GM12878 (cell line): ENCODE data around the gene KYAT1. TPM values are rescaled to one million over a fixed set of nuclear protein-coding genes. Genes with fewer than 3 reads are reported as not detected.
A peak's percentile ranks its signal among the peaks of the same experiment; 100 is the strongest.

Source experiments
- ATAC-seq: fragments of 200-7000 bp; cut with Tn5 transposase; 3 replicates; pipeline ENCODE4 v1.9.1; 2020; ENCODE audit warnings: mild to moderate bottlenecking, moderate library complexity
- BruUV-seq: library from RNA; stranded (reverse); fragments of 400-500 nt; replicated peaks from 2 replicates; lab custom pipeline; 2021; lab: Mats Ljungman, UMichigan
- CTCF ChIA-PET: fragments of 300-600 bp; sonication (Branson Sonifier 250); formaldehyde crosslinking; extraction: SDS; loops from one replicate; lab custom pipeline; 2021; ENCODE audit warnings: inconsistent platforms; lab: Yijun Ruan, JAX
- POLR2A ChIA-PET: fragments of 350-600 bp; formaldehyde crosslinking; extraction: SDS; loops from one replicate; lab custom pipeline; 2021; ENCODE audit warnings: inconsistent platforms; lab: Charles Lee
- RAD21 ChIA-PET: fragments of 300-600 bp; sonication (Branson Sonifier 250); formaldehyde crosslinking; loops from one replicate; lab custom pipeline; 2023; ENCODE audit warnings: antibody characterized with exemption; ENCODE audit not compliant: unreplicated experiment; lab: Charles Lee
- SMC1A ChIA-PET: fragments of 300-600 bp; sonication (Branson Sonifier 250); formaldehyde crosslinking; loops from one replicate; lab custom pipeline; 2023; ENCODE audit not compliant: unreplicated experiment, uncharacterized antibody; lab: Charles Lee
- DNase-seq: peaks from one replicate; pipeline ENCODE4 v3.0.0-alpha.2; 2011; ENCODE audit warnings: low read depth, low spot score
- FAIRE-seq: peaks from 3 replicates; lab custom pipeline; 2011; peaks lifted over from hg19 to GRCh38; lab: Jason Lieb, UNC
- H2AFZ ChIP-seq: 2 replicates; pipeline ENCODE4 v1.6.0; 2011; ENCODE audit warnings: low read depth, low read length, control low read depth; ENCODE audit not compliant: control insufficient read depth
- H3K27ac ChIP-seq: 2 replicates; pipeline ENCODE4 v1.5.1; 2011; ENCODE audit warnings: control low read depth; ENCODE audit not compliant: control insufficient read depth, insufficient read depth
- H3K27me3 ChIP-seq, 2 experiments: replicated peaks in 1 of 2; 2 replicates each; pipeline versions ENCODE4 v1.6.0 to v1.6.1; 2011; ENCODE audit warnings: low read length in 1 of 2; ENCODE audit not compliant: control insufficient read depth in 2 of 2, insufficient read depth in 2 of 2
- H3K36me3 ChIP-seq, 2 experiments: 2 replicates each; pipeline ENCODE4 v1.5.1; 2011; ENCODE audit warnings: low read length in 1 of 2; ENCODE audit not compliant: control insufficient read depth in 2 of 2, insufficient read depth in 2 of 2
- H3K4me1 ChIP-seq: 2 replicates; pipeline ENCODE4 v1.6.1; 2011; ENCODE audit warnings: mild to moderate bottlenecking, low read length, moderate library complexity, mixed read lengths; ENCODE audit not compliant: control insufficient read depth, insufficient read depth
- H3K4me2 ChIP-seq: 2 replicates; pipeline ENCODE4 v1.6.0; 2011; ENCODE audit warnings: control low read depth; ENCODE audit not compliant: control insufficient read depth, insufficient read depth
- H3K4me3 ChIP-seq: fragments of 200-600 bp; sonication (generic); 2 replicates; pipeline ENCODE4 v1.5.1; 2016
- H3K79me2 ChIP-seq: 2 replicates; pipeline ENCODE4 v1.6.0; 2011; ENCODE audit warnings: low read length; ENCODE audit not compliant: control insufficient read depth, insufficient read depth
- H3K9ac ChIP-seq: 2 replicates; pipeline ENCODE4 v1.8.0; 2011; ENCODE audit warnings: low read length, control low read depth, mixed read lengths; ENCODE audit not compliant: control insufficient read depth, insufficient read depth
- H3K9me3 ChIP-seq: replicated peaks from 3 replicates; pipeline ENCODE4 v1.5.1; 2011; ENCODE audit warnings: mild to moderate bottlenecking, low read length; ENCODE audit not compliant: control insufficient read depth, insufficient read depth
- H4K20me1 ChIP-seq: 2 replicates; pipeline ENCODE4 v1.6.0; 2011; ENCODE audit not compliant: control insufficient read depth, insufficient read depth
- CHD2 ChIP-seq: IDR thresholded peaks from 2 replicates; pipeline ENCODE4 v1.6.1; 2011; ENCODE audit warnings: low read depth, low read length, improper control_type of control experiment, borderline replicate concordance
- IRF3 ChIP-seq: fragments of 450-650 bp; IDR thresholded peaks from 2 replicates; pipeline ENCODE4 v1.6.1; 2014; ENCODE audit warnings: mild to moderate bottlenecking
- MXI1 ChIP-seq: fragments of 150-350 bp; IDR thresholded peaks from 2 replicates; pipeline ENCODE4 v1.6.1; 2011; ENCODE audit warnings: low read depth, mild to moderate bottlenecking, inconsistent platforms, low read length, improper control_type of control experiment
- PBX3 ChIP-seq: IDR thresholded peaks from 2 replicates; pipeline ENCODE4 v1.6.1; 2011; ENCODE audit warnings: mild to moderate bottlenecking, low read depth, low read length, moderate library complexity; ENCODE audit not compliant: insufficient replicate concordance
- POLR2AphosphoS5 ChIP-seq: IDR thresholded peaks from 2 replicates; pipeline ENCODE4 v1.6.1; 2011; ENCODE audit warnings: mild to moderate bottlenecking, low read length, inconsistent platforms
- POU2F2 ChIP-seq: IDR thresholded peaks from 3 replicates; pipeline ENCODE4 v1.6.1; 2011; ENCODE audit warnings: low read depth, mild to moderate bottlenecking, low read length, borderline replicate concordance
- PRDM15 ChIP-seq: fragments of 450-650 bp; formaldehyde crosslinking; IDR thresholded peaks from 2 replicates; pipeline ENCODE4 v1.4.0; 2020; ENCODE audit warnings: mild to moderate bottlenecking, moderate library complexity
- REST ChIP-seq: IDR thresholded peaks from 2 replicates; pipeline ENCODE4 v1.6.1; 2012; ENCODE audit warnings: mild to moderate bottlenecking, low read depth, low read length
- SIX5 ChIP-seq: IDR thresholded peaks from 2 replicates; pipeline ENCODE4 v1.6.1; 2011; ENCODE audit warnings: mild to moderate bottlenecking, low read depth, low read length, moderate library complexity; ENCODE audit not compliant: severe bottlenecking
- STAT3 ChIP-seq: IDR thresholded peaks from 2 replicates; pipeline ENCODE4 v1.6.1; 2011; ENCODE audit warnings: low read depth, low read length, improper control_type of control experiment
- ZZZ3 ChIP-seq: IDR thresholded peaks from 2 replicates; pipeline ENCODE4 v1.6.1; 2011; ENCODE audit warnings: low read depth; ENCODE audit not compliant: control insufficient read depth, insufficient read length
- WGBS: methylation state at CpG from one replicate; pipeline ENCODE4 v1.1.6; 2016; ENCODE audit warnings: low lambda C conversion rate; ENCODE audit not compliant: insufficient replicate concordance, insufficient coverage; ENCODE audit errors: missing lambda C conversion rate; 5-methylcytosine and 5-hydroxymethylcytosine counted together
- in situ Hi-C: fragments of 300-500 bp; cut with MboI; formaldehyde crosslinking; loops from 9 replicates; pipeline ENCODE4 v1.14.3; 2018; ENCODE audit warnings: mixed read lengths
- intact Hi-C: fragments of 100-400 bp; cut with micrococcal nuclease; formaldehyde crosslinking; loops from one replicate; pipeline ENCODE4 v1.14.2; 2022; ENCODE audit not compliant: unreplicated experiment
- polyA plus RNA-seq, 11 experiments: library from polyadenylated mRNA; depleted of rRNA in 4 of 11; unstranded in 6 of 11; stranded (reverse) in 5 of 11; fragments of >200 nt; fragmentation: Nextera tagmentation in 4 of 11; fragmentation: Illumina TruSeq in 1 of 11; extraction: Ambion mirVana in 4 of 11; extraction: Trizol in 1 of 11; gene quantifications; 1 replicate in 1 of 11; 2 replicates in 10 of 11; pipeline versions ENCODE4 v1.2.1 to v1.2.3, GENCODE V29; 2011 to 2016; ENCODE audit warnings: inconsistent platforms in 2 of 11, missing spikeins in 2 of 11, low read depth in 1 of 11
- total RNA-seq, 4 experiments: library from RNA; depleted of rRNA in 3 of 4; stranded (reverse); fragments of >200 nt in 3 of 4; fragmentation: Illumina TruSeq in 1 of 4; extraction: Trizol in 1 of 4; gene quantifications; 2 replicates each; pipeline versions ENCODE4 v1.2.1 to v1.2.3, GENCODE V29; 2013 to 2021

The KYAT1 gene
- total and polyA plus RNA-seq, 10 of the 15 experiments (the other 5 are each of a cell fraction or from before 2014, with no cell fraction given): 5.8 to 15.7 (median 11.4) TPM

GRCh38 chr9:128818099-128818838 is 63.5 kb downstream of the KYAT1 start, which contains the start of gene ENDOG:
Gene ENDOG, plus strand, starts transcription at chr9:128818500. Its CDS starts 185 bp downstream, at chr9:128818685.
- Histone ChIP-seq H3K79me2 (peaks cover 3% of the 10 kb centered on the region; the same call in 1 of the 2 replicates), H3K36me3 (peaks cover 7 to 8% of the 10 kb centered on the region in 2 experiments; a peak in 3 of 4 replicates), H3K4me3 (peak within 1 kb of the TSS; percentile 60), H4K20me1 (no peaks in the 10 kb centered on the region), H3K9ac (peak within 1 kb of the TSS; percentile 45), H3K9me3 (no peaks in the 10 kb centered on the region), H3K4me2 (peak within 1 kb of the TSS; percentile 97), H3K27me3 (no peaks in the 10 kb centered on the region), H3K27ac (peak within 1 kb of the TSS; percentile 60), H2AFZ (peak within 1 kb of the TSS; percentile 96), H3K4me1 (peaks cover 7% of the 10 kb centered on the region; the same call in 1 of the 2 replicates)
- ATAC-seq (peak; percentile 96), DNase-seq (peak; percentile 94), FAIRE-seq (peak; percentile 96)
- ChIA-PET RAD21 (interaction anchor here (0.6 to 1.8 kb wide), 20 partner anchors 8 to 448 kb away, joined by 3 to 12 read pairs (median 3); partner anchors contain the start of genes KYAT1, ODF2, PKN3 and SPOUT1), POLR2A (interaction anchor here (0.6 to 2.5 kb wide), 14 partner anchors 9 to 267 kb away, joined by 3 to 15 read pairs (median 6); partner anchors contain the start of genes SPOUT1, ZDHHC12 and ZER1), SMC1A (interaction anchor here (0.5 to 1.8 kb wide), 9 partner anchors 10 to 120 kb away, joined by 3 to 8 read pairs (median 4); partner anchors contain the start of gene SPOUT1), CTCF (interaction anchor here (0.6 to 3.3 kb wide), 38 partner anchors 8 to 448 kb away, joined by 3 to 29 read pairs (median 4); partner anchors contain the start of genes CERCAM, IER5L, PKN3 and SPOUT1)
- under 1% methylated on average over 59 of the region's 70 CpGs for WGBS
- TSS peak; percentile 66 for BruUV-seq
- intact Hi-C loops (loop anchor here (10.0 kb wide), 1 partner anchor 173 kb away; no protein-coding TSS in a partner anchor), in situ Hi-C loops (no loop called here)
- TF ChIP-seq ZZZ3 (no peak), SIX5 (no peak), IRF3 (no peak), STAT3 (no peak), MXI1 (peak; percentile 20; the same call in 1 of the 2 replicates), CHD2 (no peak), REST (no peak), POU2F2 (no peak), PRDM15 (CRISPR knock-in tag) (no peak), POLR2AphosphoS5 (peak; percentile 81), PBX3 (no peak)
